Cortex of kidney (tissue), 1 donor: ENCODE results near the gene EPHA7.

ENCODE experiments used
- DNase-seq: peaks from one replicate; lab custom pipeline; 2025; lab: John Stamatoyannopoulos, UW

The EPHA7 gene

DNA sequence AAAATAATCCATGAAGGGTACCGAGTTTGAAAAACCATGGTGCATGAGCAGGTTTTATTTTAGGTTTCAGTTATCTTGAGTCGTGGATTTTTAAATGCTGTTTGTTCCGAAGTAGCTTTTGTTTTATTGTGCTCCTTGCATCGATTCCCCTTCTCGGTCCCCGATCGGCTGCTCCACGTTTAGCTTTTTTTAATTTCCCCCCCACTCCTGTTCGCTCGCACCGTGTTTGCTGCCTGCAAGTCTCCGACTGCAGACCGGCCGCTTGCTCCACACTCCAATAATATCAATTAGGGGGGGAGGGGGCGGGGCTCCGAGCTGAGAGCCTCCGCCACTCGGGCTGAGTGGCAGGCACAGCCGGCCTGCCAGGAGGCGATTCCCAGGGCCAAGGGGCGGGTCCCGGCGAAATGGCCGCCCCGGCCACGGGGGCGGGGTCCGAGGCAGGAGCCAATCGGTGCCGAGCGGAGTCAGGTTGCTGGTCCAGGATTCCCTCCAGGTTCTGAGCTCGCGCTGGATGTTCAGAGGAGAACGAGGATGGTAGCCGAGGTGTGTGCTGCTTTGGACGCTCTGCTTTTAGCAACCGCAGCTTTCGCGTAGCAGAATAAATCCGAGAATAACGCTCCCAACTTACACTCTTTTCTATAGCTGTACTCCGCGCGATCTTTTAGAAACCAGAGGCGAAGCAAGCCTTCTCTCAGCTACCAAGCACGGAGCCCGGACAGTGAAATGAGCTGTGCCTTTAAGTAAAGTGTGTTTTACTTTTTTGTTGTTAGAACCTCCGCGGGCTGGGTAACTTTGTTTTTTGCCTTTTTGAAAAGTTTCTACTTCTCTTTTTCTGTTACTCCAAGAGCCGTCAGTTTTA is at the start of gene EPHA7:
TSS of gene EPHA7 (minus strand) at position 256 of the 859 bp plus-strand sequence. CDS start at position 38, 218 bp downstream.
- peak; percentile 67 for DNase-seq

DNA sequence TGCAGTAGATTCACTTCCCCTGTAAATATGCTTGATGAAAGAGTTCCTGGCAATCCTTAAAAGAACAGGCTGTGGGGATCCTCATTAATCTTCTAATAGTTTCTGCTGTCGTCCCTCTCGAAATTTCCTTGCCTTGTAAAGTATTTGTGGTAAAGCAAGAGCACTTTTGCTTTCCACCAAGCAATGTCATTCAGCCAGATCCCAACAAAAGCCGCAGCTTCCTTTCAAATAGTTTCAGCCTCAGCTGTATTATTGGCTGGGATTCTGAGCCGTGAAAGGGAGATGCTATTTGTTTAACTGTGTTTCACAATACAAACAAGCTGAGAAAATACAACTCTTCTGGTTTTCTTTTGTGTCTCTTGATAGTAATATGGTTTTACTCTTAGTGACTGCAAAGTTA is 48.9 kb upstream of the EPHA7 start:
- DNase-seq = no peak

DNA sequence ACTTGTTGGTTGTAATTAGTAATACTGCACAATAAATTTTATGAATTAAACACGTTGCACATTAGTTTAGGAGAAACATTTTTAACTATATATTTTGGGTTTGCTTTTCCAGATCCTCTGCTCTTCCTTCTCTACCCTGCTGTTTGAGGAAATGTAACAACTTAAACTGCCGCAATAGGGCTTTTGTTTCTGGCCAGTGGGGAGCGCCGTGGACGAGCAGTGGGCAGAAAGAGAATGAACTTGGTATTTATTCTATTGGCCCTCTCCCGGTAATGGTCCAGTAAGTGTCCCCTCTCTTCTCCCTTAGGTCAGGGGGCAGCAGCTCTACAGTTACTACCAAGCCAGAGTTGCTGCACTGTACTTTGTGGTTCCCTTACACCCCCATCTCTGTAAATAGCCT is 35.2 kb upstream of the EPHA7 start:
- DNase-seq = no peak

DNA sequence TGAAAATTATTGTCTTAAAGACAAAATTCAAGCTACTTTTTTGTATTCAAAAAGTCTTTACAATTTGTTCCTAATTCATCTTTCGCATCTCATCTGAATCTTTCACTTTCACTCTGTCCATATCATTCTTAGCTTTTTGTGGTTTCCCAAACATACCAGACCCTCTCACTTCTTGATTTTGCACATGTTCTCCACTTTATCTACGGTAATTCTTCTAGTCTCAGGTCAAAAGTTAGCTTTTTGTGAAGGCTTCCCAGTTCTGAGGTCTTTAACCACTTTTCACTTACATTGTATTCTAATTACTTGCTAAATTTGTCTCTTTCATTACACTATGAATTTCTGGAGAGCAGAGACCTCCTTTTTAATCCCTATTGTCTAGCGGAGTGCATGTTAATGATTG is 34.6 kb upstream of the EPHA7 start:
- no peak for DNase-seq

DNA sequence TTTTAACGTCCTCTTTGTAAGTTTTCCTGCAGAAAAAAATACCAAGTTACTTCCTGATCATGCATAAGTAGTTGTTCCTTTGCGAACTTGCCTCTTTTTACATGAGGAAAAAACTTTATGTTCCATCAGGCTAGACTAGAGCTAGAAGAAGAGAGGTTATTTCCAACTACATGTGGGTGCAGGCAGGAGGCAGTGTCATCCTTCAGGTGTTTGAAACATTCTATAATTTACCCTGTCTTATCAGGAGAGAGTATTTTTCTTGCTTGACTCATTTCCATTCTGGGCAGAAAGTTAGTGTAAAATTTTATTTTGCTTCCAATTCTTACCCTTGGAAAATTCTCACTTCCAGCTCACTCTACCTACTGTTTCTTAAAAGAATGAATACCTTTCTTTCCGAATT is 28.5 kb upstream of the EPHA7 start:
- DNase-seq = no peak

DNA sequence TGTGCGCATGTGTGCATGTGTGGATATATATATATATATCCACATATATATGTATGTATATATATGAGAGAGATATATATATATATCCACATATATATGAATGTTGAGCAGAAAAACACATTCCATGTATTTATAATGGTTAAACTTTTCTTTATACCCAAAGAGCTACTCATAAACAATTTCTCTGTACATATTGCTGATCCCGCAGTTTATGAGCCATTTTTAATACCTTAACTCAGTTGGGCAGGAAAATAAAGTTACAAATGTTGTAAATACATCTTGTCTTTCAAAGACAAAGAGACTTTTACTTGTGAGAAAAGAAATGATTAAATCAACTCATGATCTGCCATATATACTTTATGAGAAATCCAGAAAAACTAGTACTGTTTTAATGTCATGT is 18.1 kb upstream of the EPHA7 start:
- DNase-seq = no peak

DNA sequence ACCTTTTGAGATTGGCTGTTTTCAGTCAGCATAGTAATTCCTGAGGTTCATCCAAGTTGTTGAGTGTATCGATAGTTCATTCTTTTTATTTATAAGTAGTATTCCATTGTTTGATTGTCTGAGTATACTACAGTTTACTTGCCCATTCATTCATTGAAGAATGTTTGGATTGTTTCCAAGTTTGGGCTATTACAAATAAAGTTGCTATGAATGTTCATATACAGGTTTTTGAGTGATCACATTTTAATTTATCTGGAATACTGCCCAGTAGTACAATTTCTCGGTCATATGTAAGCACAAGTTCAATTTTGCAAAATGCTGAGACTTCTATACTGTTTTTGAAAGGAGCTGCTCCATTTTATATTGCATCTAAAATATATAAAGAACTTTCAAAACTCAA is 14.2 kb upstream of the EPHA7 start:
- no peak for DNase-seq

DNA sequence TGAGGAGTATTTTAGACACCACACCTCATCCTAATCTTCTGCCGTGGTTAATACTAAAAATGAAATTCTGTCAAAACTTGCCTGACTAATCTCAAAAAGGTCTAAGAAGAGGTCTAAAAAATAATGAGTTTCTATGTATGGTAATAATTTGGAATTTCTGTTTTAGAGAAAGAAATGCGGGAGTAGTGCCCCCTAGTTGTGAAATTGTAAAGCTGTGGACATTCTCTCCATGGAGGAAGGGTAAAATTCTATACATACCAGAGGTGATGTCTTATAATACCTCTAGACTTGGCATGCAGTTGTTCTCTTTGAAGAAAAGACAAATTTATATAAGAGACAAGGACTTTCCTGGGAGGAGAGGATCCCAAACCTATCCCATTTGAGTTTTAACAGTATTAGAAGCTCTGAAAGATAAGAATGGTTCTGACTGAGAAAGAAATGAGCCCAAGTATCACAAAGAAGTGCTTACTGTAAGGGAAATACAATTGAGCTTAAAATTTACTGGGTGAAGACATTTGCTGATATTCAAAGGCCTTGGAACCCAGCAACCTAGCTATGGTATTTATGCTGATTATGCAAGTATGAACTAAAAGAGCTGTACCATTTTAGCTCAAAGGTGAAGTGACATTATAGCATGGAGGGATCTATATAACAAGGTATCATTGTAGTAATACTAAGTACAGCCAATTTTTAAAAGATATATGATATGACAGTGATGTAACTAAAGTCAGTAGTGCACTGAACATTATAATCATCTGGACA is 5.1 kb upstream of the EPHA7 start:
- DNase-seq = no peak

DNA sequence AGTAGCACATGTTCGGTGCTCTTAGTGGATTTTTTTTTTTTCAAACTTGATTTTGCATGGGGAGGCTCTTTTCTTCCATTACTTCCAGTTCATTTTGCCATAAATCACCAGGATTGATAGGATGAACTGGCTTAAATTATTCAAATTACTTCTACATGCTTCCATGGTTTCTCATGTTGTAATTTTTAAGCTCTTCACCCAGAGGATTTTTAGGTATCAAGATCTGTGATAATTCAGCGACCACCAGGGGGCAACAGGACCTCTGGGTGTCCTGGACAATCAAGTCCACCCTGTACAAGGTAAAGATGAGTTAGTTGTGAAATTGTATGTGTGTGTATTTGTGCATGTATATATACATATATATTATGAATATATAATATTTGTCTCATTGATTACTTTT is 4.2 kb upstream of the EPHA7 start:
- DNase-seq = no peak

DNA sequence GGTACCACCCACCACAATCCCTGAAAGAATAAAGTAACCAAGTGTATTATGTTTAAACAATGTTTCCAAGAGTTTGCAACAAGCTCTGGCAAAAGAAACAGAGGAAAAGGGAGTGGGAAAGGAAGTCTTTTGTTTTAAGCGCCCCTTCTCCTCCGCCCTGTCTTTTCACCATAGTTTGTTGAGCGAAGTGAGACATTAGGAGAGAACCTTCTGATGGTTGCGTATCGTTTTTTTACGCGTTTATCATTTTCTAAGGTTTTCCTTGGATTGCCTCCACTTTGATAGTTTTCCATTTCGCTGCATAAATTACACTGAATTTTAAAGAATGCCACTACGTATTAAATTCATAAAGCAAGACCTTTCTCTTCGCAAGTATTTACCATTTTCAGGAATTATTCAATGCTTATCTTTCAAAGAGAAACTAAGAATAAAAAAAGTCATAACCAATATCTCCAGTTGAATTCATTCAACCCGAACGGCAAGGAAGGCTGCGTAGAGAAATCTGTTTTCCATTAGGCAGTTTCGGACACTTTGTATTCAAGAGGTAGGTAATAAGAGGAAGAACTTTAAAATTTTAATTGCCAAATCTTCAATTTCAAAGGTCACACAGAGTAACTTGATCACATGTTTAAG is 920 bp upstream of the EPHA7 start:
- no peak for DNase-seq

DNA sequence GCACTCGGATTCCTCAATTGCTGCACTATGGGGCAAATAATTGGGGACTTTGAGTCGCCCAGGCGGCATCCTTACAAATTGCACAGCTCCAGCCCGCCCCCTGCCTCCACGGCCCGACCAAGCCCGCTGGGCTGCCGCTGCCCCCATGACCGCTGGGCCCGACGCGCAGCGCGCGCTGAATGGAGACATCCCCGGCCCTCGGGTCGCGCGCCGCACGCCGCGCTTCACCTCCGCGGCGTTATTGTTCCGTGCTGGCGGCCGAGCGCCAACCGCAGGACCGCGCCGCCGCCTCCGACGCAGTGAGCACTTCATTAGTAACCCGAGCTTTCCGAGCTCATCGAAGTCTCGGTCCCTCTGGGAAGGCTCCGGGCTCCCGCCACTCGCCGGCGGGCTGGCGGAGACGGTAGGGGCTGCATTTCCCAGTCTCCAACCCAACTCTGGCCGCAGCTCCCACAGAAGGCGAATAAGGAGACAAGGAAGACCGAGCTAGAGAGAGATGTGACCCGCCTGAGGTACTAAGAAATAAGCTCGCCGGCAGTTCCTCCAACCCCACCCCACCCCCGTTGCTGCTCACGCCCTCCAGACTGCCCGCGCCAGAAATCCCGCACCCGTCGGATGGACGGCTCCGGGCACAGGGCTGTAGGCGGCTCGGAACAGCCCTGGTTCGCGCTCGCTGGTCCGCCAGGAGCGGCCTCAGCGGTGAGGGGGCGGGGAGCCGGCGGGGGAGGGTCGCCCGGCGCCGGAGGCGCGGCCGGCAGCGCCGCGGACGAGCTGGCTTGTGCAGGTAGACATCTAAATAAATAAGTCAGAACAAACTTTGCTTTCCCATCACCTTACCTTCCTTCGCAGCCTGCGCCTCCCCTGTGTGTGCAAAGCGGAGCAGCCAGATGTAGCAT is 703 bp downstream of the EPHA7 start:
- no peak for DNase-seq

DNA sequence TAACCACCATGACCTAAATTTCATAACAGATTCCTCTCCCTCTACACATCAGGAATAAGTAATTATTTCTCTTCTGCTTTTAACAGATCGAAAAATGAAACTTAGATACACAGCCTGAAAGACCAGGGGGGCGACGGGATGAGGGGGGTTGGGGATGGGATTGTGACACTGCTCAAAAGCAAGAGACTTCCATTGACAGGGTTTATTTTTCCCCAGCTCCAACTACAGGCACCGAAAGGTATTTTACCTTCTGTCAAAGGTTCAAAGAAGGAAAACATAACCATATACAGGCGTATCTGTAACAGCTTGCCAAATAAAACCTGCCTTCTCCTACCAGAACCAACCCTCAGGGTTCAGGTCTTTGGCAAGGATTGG is 1.3 kb downstream of the EPHA7 start:
- DNase-seq = no peak

DNA sequence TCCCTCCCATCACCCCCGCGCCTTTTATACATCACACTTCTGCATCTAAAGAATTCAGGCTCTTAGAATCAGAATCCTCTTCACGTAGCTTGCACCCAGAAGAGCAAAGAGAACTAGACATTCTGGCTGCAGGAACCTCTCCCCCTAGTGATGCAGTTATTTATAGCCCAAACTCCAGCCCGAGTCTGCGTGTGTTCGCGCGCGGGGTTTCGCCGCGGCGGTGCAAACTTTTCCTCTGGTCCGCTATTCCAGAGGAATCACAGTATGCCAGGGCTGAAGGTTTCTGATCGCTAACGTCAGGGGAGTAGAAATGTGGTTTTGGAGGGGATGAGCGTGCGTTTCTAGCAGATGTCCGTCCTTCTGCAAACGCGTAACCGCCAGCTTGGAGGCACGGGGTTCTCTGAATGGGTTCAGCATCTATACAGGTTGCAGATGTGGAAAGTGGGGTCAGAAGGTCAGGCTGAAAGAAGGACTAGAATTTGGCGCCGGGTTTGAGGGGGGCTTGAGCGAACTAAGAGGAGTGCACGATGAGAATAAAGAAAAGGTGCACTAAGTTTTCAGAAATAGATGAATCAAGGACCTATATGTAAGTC is 1.8 kb downstream of the EPHA7 start:
- DNase-seq = no peak

DNA sequence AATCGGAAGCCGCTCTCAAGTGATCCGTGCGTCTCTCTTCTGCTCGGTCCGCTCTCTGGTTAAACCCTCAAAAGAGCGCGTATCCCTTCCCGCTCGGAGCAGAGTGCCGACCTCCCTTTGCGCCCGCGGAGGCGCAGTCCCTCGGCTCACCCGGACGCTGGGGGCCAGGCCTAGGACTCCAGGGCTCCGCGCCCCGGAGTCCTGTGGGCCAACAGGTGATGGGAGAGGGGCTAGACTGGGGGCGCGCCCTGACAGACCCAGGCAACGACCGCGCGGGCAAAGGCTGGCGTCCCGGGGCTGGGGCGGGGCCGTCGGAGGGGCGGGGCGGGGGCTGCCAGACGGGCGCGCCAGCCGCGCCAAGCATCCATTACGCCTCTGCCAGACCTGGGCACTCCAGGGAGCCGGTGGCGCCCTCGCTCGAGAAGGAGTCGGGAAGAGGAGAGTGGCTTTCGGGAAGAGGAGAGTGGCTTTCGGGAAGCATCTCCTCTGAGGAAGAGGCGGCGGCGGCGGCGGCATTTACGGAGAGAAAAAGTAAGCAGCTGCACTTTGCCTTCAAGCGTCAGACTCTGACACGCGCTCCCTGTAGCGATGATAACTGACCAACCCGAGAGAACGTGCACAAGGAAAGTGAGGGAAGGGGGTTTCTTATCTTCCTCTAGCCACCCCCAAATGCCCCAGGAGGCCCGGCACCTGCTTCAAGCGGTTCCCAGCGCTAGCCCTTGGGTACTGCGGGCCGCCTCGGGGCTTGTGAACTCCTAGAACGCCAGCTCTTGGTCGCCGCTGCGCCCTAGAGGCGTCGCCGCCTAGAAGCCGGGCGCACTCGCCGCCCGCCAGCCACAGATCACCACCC is 2.6 kb downstream of the EPHA7 start:
- DNase-seq = no peak

DNA sequence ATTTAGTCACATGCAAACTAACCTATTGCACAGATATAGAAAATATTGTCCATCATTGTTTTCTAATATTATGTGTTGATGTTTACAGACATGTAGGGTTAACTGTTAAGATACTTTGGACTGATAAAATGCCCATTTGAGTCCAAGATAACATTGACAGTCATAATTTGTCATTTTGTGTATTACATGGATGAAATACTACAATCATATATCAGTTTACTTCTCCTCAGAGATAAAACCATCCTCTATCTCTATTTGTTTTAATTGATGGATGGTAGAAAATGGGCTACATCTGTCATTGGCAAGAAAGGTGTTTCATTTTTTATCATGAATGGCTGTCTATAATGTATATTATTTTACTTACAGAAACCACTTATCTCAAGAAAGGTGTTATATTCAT is 6.2 kb downstream of the EPHA7 start:
- no peak for DNase-seq

DNA sequence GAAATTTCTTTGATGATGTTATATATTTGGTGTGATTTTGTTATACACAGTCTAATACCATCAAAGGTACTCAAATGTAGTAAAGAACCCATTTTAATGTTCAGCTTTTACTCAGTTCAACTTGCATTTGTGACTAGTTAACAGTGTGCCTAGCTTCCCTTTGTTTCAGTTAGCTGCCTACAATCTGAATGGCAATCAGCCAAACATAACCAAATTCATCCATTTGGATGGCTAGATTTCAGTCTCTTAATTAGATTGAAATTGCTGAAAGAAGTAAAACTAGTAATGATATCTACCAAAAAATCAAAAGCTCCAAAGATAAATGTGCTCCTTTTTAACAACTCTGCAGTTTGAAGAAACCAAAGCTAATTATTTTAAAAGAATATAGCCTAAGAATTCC is 6.9 kb downstream of the EPHA7 start:
- no peak for DNase-seq

DNA sequence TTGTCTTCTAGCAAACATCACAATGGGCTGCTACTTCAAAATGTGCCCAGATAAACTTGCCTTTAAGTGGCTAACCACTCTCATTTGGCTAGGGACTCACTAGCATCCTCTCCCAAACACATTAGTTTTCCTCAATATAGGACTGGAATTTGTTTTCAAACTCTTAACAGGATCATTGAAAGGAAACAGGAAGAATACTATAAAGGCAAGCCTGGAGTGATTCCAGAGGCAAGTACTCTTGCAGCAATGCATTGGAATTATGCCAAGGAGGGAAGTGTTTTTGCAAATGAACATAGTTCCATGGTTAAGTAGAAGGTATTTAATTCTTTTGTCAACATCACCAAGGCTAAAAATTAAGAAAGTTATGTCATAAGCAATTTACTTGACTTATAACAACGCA is 12.2 kb downstream of the EPHA7 start:
- DNase-seq = no peak

DNA sequence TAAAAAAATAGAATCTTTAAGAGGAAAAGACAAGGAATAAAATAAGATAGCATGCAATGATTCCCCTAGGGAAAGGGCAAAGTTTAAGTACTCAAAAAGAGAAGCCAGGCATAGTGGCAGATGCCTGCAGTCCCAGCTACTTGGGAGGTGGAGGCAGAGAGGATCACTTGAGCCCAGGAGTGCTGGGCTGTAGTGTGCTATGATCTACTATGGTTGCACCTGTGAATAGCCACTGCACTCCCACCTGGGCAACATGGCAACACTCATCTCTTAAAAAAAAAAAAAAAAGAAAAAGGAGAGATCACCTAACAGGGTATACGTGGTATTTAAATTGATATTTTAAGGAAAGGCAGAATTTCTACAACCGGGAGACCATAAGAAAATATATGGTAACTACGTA is 16.0 kb downstream of the EPHA7 start:
- DNase-seq = no peak

DNA sequence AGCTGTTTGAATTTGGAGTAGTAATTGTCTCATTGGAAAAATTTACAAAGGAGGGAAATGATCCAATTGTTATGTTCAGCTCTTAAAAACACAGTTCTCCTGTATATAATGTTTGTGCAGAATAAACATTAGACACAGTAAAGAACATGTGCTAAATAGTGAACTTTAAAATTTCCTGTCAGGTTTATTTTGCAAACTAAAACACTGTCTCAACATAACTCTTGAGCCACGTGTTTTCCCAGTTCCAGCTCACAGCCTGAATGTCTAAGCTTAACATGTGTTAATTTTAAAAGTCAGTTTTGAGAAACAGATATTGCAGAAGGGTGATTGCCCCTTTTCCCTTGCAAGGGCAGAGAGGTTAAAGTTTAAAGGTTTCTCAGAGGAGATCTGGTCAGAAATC is 20.6 kb downstream of the EPHA7 start:
- DNase-seq = no peak

DNA sequence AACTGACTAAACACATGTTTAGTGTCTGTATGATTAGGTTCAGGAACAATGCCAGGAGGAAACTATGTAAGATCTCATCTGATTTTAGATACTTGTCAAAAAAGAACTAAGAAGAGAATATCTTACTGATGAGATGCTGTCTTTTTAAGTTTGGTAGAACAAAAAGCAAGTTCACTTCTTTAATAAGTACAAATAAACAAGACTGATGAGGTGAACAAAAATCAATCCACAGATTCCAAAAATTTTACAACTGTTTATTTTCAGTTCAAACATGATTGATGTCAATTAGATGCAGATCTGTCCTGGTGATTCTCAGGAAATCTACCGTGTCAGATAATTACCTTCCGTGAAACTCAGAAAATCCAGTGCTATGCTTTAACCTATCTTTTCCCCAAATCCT is 24.9 kb downstream of the EPHA7 start:
- DNase-seq = no peak
